Inflammatory macrophage treated with lipopolysaccharide for 1 hour (primary cell): ENCODE data around the gene MARCO.

Source experiments
- DNase-seq, 2 donors: peaks; one replicate each; pipeline ENCODE4 v3.0.0-alpha.2; 2020 to 2022

Gene MARCO, protein sequence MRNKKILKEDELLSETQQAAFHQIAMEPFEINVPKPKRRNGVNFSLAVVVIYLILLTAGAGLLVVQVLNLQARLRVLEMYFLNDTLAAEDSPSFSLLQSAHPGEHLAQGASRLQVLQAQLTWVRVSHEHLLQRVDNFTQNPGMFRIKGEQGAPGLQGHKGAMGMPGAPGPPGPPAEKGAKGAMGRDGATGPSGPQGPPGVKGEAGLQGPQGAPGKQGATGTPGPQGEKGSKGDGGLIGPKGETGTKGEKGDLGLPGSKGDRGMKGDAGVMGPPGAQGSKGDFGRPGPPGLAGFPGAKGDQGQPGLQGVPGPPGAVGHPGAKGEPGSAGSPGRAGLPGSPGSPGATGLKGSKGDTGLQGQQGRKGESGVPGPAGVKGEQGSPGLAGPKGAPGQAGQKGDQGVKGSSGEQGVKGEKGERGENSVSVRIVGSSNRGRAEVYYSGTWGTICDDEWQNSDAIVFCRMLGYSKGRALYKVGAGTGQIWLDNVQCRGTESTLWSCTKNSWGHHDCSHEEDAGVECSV

DNA sequence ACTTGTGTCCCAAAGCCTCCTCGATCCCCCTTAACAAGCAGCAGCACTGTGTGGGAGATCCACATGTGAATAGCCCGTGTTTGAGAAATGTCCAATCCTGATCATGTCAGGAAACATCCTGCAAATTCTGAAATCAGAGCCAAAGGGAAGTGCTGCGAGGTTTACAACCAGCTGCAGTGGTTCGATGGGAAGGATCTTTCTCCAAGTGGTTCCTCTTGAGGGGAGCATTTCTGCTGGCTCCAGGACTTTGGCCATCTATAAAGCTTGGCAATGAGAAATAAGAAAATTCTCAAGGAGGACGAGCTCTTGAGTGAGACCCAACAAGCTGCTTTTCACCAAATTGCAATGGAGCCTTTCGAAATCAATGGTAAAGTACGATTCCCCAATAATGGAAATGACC, at the start of gene MARCO:
Gene MARCO (plus strand): TSS at position 164 of the 400 bp plus-strand sequence. CDS start 107 bp downstream, at position 271.
- DNase-seq: peak; percentile 50 to 52

DNA sequence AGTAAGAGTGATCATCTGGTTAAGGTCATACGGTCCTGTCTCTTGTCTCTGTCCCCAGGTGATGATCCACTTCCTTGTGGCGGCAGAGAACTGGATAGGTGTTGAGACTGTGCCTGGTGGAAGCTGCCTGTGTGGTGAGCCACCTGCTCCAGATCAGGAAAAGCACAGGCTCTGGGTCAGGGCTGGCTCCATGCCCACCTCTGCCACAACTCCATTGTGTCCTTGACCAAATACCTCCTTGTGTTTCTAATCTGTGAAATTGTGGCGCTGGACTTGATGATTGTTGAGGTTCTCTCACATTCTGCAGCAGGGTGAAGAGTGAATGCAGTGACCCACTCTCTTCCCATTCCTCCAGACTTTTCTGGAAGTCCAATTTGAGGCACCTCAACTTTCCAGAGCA, 48.9 kb upstream of the MARCO start:
- DNase-seq: no peak

DNA sequence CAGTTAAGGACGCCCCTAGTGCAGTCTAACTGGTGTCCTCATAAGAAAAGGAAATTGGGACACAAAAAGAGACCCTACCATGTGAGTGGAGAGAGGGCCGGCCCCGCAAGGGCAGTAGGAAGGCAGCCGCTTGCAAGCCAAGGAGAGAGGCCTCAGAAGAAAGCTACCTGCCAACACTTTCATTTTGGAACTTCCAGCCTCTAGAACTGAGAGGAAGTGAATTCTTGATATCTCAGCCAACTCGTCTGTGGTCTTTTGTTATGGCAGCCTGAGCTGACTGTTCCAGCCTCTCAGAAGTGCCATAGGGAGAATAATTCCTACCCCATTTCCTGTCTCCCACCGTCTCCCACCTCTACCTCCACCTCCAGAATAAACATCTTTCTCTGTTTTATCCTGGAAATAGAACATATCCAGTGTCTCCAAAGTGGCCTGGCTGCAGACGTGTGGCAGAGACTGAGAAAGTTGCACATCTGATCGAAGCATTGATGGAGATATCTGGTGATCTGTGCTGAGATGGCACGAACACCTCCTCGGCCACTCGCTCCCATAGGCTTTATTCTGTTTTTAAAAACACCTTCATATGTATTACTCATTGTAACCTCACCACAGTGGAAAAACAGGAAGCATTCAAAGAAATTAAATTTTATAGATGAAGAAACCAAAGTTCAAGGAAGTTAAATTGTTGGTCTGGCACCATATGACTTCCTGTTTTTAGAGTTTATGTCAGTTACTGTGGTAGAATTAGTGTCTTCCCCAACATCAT, 39.5 kb upstream of the MARCO start:
- peak; percentile 68 to 90 for DNase-seq

DNA sequence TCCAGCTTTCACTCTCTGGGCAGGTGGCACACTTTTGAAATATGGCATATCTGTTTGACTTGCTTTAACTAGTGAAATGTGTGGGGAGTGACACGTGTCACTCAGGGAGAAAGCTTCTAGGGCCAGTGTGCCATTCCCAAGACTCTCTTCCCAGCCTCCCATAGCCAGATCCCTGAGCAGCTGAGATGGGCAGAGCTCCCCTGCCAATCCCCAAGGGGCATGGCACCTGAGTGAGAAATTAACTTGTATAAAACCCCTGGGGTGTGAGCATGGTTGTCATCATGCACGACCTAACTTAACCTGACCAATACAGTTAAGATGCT, 39.0 kb upstream of the MARCO start:
- DNase-seq: no peak

DNA sequence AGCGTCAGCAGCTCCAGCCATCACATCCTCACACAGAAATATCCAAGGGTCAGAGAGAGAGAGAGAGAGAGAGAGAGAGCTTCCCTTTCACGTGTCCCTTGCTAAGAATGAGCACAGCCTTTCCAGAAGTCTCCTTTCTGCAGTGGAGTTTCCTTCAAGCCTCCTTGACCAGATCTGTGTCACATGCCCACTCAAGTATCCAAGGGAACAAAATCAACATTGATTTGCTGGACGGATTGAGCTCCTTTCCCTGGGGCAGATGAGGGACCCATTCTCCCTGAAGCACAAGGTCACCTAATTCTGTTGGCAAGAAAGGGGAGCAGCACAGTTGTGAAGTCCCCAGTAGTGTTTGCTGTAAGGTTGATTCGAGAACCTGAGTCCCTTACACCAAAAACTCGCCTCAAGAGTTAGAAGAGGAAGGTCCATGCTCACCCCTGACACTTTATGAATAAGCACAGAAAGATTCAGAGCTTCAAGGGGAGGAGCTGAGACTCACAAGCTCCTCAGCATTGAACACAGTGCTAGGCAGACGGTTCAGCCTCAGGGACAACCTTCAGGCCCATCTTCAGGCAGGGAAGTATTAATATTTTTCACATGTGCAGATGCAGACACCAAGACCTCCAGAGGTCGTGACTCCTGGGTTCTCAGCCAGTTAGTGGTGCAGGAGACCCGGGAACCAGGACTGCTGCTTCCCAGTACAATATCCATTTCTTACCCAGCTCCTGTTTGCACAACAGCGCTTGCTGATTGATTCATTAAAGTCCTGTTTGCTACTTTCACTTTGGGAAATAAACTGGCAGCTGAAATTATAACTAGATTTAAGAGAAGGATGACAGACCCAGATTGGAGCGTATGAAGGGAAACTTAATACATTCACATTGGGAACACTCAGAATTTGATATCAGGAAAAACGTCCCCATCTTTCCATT, 38.2 kb upstream of the MARCO start:
- peak; percentile 31 to 72 for DNase-seq

DNA sequence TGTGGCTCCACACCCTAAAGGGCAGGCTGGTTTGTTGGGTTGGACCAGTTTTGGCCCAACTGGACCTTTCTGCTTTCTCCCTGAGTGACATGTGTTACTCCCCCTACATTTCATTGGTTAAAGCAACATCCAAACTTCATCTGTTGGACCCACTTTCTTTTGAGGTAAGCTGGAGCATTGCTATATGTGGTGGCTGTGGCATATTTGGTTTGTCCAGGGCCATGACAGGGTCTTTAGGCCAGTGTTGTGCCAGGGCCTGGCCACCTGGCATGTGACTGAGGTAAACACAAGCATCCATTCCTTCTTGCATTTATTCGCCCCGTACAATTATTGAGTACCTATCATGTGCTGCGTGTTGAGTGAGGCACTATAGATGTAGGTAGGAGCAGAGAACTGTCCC, 36.8 kb upstream of the MARCO start:
- DNase-seq: no peak

DNA sequence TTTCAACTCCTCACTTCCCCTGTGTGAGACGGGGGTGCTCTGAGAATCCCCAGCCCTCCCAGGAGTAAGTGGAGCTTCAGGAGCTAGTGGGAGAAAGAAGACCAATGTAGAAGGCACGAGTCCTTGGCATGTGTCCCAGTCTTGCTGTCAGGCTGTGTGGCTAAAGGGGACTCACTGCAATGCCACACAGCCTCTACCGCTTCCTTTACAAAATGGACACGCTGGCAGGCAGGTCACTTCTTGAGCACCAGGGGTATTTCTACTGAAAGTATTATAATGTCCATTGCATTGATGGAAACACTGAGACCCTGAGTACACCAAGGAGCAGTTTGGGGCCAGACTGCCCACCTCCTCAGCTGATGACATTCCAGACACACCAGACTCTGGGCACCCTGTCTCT, 35.8 kb upstream of the MARCO start:
- DNase-seq: no peak

DNA sequence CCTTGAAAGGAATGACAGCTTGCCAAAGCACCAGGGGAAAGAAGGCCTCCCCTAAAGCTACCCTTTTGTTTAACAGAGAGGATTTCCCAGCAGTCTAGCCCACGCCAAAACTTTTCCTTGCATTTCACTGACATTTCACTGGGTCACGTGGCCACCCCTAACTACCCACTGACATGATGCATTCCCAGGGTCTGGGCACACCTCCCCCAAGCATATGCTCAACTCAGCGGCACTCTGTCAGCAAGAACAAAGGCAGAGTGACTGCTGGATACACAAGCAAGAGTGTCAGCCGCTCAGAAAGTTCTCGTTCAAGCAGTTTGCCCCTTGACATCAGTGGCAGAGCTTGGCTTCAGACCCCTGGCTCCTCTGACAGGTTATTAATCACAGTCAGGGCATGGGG, 34.2 kb upstream of the MARCO start:
- no peak for DNase-seq

DNA sequence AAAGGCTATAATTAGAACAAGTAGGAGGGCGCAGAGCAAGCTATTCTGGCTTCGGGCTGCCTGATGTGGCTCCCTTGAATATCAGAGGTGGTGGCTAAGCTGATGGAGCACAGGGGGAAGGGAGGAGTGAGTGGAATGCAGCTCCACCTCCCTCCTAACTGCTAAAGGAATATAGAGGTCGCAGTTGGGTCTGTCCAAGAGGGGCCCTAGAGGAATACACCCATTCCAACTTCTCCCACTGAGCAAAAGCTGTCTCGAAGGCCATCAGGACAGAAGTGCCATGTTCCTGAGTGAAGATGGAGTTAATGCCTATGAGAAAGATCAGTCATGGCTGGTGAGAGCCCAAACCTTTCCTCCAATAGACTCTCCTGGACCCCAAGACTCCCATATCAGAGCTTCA, 32.8 kb upstream of the MARCO start:
- no peak for DNase-seq

DNA sequence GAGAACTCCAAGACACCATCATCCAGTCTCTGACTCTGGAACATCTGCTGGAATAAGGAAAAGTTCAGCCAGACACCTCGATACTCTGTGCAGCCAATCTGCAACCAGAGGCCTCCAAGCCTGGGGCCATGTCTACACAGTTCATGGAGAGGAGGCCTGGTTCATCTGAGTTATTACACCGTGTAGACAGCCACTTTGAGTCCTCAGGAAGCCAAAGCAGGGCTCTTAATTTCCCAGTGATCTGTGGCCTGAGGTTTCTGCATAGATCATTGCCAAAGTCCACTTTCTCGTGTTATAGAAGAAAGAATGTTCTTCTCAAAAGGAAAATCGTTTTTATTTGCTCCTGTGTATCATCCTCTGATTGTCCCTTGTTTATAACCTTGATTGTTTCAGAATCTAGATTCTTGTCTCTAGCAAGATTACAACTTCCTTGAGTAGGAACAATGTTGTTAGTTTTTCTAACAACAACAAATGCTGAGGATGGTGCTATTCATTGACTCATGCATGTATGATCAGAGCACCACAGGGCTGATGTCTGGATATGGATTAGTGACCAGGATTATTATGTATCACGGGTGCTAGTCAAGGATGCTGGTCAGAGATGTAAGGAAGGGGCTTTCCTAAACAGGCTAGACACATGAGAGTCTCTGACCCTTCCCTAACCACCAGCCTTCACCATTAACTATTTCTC, 30.7 kb upstream of the MARCO start:
- DNase-seq: peak in 1 of 2 donors; percentile 9

DNA sequence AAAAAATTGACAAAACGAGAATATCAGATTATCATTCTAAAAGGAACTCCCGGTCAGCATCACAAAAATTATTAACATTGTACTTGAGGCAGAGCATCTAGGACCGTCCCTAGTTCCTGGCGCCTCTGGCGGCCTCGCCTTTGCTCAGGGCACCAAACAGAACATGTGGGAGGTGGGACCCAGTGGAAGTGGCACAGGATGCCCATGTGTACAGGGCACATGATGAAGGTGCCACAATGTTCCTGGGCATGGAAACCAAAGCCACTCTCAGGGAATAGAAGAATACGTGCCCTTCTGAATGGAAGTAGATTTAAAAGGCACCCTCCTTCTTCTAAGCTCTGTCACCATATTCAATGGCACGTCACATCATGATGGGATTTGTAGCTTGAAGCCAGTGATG, 30.1 kb upstream of the MARCO start:
- DNase-seq: no peak

DNA sequence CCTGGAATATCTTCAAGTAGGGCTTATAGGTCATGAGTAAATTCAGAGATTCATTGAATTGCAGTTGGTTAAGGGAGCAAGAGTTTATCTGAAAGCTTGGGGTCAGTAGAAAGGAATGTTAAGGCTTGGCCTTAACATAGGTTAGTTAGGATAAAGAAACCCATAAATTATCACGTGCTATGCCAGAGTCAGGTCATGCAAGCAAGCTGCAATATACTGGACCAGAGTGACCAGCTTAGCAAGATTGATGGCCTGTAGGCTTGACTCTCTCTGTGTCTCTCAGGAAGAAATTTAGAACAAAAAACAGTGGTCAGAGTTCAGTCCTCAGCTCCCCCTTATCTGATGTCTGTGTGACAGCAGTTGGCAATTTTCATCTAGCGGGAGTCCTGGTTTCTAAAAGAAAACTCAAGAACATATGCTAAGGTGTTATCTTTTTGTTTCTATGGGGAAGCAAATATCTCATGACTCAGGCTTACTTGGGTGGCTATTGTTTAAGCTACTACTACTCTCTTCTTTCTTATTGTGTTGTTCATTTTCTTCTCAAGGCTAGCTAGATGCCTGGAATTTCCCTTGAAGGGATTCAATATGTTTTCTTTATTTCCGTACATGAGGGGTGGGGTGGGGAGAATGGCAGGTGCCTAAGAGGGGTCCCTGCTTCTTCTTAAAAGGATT, 28.7 kb upstream of the MARCO start:
- peak in 1 of 2 donors; percentile 52 for DNase-seq

DNA sequence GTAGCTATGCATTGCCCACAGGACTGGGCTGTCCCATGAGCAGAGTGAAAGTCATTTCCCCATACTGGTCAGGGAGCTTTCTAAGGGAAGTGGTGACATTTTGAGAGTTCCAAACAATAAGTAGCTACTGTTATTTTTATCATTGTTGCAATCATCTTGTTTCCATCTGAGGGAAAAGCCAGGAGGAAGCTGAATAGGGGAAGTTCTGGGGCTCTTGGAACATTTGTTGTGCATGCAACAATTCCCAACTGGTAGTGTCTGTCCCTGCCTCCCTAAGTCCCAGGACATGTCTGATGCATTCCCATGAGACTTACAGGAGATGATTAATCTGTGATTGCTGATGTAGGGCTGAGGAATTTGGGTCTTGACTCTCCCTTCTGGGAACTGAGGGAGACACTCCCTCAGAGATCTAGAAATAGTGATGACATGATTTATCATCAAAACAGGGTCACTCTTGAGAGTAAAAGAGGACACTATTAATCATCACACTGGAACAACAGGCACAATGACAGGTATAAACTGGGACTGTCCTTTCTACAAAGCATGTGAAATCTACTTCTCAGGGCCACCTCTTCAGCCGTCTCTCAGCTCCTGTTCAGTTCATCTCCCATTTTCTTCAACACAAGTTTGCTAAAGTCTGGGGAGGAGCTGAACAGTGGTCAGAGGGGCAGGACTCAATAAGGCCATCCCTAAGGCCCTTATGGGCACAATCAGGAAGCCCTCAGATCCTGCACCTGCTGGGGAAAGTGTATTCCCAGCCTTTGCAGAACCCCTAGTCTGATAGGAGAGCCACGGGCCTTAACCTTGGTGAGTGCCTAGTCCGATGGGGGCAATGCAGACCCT, 28.0 kb upstream of the MARCO start:
- DNase-seq: peak; percentile 90 to 100

DNA sequence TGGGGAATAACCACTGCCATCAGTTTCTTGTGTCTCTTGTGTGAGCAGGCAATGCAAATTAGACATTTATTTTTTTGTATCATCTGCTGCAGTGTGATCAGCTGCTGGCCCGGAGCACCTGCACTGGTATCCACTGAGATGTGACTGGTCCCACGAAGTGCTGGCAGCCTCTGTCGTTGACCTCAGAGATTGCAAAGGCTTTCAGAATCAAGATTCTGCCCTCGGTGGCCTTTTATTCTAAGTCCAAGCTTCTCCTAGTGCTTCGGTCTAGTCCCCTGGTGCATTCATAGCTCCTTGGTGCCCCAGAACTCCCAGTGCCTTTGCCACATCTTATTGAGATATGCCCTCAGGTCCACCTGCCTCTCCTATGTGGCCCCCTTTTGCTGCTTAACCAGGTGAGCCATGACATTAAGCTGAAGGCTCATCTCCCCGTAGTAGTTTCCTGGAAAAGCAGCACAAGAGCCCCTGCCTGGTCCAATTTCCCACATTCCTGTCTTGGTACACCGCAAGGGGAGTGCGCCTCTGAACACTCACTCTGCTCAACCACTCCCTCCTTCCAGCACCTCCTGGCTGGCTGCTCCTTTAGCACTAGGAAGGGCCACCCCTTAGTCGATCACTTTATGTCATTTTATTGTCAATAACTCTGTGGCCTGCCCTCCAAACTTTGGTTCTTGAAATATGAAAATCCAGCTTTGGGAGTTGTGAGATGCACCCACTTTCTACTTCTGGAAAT, 27.1 kb upstream of the MARCO start:
- no peak for DNase-seq

DNA sequence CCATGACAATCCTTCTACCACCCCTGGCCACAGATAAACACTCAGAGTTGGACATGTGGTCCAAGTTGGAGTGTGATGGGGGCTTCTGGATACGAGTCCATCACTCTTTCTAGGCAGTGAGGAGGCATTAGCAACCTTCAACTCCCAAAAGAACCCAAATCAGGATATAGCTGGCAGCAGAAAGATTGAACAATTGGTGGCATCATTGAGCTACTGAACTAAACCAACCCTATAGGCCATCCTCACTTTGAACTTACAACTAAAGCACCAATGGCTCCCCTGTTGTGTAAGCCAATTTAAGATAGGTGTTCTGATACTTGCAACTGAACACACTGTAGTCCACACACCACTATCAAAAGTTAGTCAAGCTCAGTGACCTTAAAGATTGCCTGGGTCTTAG, 24.0 kb upstream of the MARCO start:
- no peak for DNase-seq

DNA sequence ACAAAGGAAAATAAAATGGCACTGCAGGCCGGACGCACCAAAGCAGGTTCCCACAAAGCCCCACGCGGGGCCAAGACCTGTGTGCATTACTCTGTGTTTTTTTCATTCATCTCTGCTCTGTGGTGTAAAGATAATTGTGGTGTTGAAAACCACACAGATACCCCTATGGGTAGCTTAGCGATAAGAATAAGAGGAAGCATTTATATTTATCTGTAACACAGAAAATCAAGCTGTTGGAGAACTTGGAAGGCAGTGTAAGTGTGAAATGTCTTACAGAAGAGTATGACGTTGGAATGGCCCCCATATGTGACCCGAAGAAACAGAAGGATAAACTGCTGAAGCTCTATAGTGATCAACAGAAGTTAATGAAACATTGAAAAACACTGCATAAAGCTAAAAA, 20.3 kb upstream of the MARCO start:
- no peak for DNase-seq

DNA sequence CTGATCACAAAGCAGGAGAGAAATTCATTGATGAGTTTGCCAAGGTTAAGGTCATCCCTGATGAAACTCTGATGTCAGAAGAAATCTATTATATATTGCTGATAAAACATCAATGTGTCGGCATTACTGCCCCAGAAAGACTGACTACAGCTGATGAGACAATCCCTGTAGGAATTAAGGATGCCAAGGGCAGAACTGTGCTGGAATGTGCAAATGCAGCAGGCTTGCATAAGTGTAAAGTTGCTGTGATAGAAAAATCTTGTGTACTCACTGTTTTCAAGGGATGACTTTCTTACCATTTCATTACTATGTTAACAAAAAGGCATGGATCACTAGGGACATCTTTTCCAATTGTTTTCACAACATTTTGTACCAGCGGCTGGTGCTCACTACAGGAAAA, 19.7 kb upstream of the MARCO start:
- no peak for DNase-seq

DNA sequence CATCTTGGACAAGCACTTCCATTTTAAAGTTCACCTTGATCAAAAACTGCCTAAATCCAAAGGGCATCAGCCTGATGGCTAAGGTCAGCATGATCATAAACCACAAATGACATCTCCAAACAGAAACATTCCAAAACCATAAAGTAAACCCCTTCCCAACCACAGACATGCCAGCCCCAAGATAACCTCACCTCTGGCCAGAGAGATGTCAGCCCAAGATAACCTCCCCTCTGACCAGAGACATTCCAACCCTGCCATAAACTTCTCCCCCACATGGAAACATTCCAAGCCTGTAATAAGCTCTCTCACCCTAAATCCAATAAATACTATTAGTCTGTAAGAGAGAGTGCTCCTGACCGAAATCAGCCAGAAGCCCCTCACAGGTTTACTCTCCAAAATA, 18.6 kb upstream of the MARCO start:
- no peak for DNase-seq

DNA sequence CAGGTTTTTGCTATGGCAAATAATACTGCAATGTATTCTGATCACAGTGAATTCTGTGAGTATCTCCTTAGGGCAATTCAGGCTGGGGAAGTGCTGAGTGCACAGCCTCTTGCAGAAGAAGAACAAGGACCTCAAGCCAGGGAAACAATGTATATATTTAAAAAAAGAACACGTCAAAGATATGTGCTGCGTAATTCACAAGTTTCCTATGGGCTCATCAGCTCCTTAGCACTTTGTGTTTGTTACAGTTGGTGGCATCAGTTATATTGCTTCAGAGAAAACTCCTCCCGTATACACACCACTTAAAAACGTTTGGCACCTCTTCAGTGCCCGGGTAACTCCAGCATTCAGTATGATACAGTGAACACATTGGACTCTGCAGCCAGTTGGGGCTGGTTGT, 16.5 kb upstream of the MARCO start:
- DNase-seq: peak; percentile 71 to 86

DNA sequence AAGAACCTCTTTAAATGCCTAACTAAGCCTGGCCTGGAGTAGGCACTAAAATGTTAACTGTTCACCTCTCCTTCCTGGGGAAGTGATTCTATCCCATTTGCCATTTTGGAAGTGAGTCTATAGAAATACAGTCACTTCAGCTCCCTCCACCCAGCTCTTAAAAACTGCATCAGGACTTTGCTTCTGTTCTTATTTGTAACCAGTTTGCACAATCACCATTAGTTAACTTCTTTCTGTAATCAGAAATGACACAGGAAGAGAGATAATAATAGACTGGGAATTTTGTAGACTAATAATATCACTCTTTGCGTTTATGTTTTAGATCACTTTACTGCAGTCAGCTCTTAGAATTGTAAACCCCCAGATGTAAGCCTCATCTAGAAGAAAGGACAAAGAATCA, 16.0 kb upstream of the MARCO start:
- DNase-seq: peak; percentile 80 to 91
